ENCODE data around the gene AP5B1. TPM values are rescaled to one million over a fixed set of nuclear protein-coding genes. Genes with fewer than 3 reads are reported as not detected.

AP5B1 gene
- total and polyA plus RNA-seq, 2 experiments from 2014 or later: 3.1 to 16.1 TPM

GRCh38 chr11:65745049-65745448, 35.7 kb downstream of the AP5B1 start (continued):
- TF ChIP-seq ZNF114 (CRISPR knock-in tag; IDR thresholded peaks at IDR 0.05): no peak
- no peak for TF ChIP-seq CREB1 (CRISPR knock-in tag; IDR thresholded peaks at IDR 0.05; ENCODE audit: low read depth)
- TF ChIP-seq NANOG (IDR thresholded peaks at IDR 0.05; ENCODE audit: borderline replicate concordance): no peak
- TF ChIP-seq STAT1 (IDR thresholded peaks at IDR 0.05; ENCODE audit: unreplicated experiment): no peak
- TF ChIP-seq ZNF331 (CRISPR knock-in tag; IDR thresholded peaks at IDR 0.05; ENCODE audit: low read depth): no peak
- TF ChIP-seq ETS1 (IDR thresholded peaks at IDR 0.05): no peak
- TF ChIP-seq EZH2phosphoT487 (IDR thresholded peaks at IDR 0.05; ENCODE audit: unreplicated experiment): no peak

DNA sequence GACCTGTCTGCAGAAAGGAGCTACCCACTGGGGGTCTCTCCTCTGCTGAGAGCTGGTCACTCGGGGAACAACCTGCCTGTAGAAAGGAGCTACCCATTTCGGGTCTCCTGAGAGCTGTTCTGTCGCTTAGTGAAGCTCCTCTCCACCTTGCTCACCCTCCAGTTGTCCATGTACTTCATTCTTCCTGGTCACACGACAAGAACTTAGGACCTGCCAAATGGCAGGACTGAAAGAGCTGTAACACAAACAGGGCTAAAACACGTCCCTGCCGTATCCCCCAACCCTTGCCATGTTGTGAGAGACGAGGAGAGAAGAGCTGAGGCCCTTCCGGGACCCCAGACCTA, 36.1 kb downstream of the AP5B1 start:
- no peaks in the 10 kb centered on the region for H3K36me3 Mint-ChIP-seq (ENCODE audit: low read depth)
- Histone ChIP-seq H3K4me1 (ENCODE audit: insufficient read depth) (no peaks in the 10 kb centered on the region), H4K20me1 (replicated peaks; ENCODE audit: insufficient read depth) (no peaks in the 10 kb centered on the region), H3K27me3 (ENCODE audit: insufficient read depth) (peaks cover 5% of the 10 kb centered on the region; the same call in 1 of the 2 replicates), H3K36me3 (ENCODE audit: insufficient read depth) (no peaks in the 10 kb centered on the region), H2AFZ (no peak overlapping the region), H3K27ac (ENCODE audit: low read depth) (no peak overlapping the region), H3K79me2 (replicated peaks; ENCODE audit: insufficient read depth) (no peaks in the 10 kb centered on the region), H3F3A (replicated peaks; ENCODE audit: low read depth) (no peaks in the 10 kb centered on the region), H3K4me3 (no peak overlapping the region), H3K9me2 (ENCODE audit: insufficient read depth) (no peaks in the 10 kb centered on the region), H3K4me2 (no peak overlapping the region)
- no peaks in the 10 kb centered on the region; the same call in 2 of the 3 replicates for H3K4me1 Mint-ChIP-seq
- no peak overlapping the region for H3K27ac Mint-ChIP-seq
- DNase-seq (ENCODE audit: low spot score) (no peak), ATAC-seq (no peak)
- peaks cover 13% of the 10 kb centered on the region; the same call in 2 of the 3 replicates for H3K9me3 Mint-ChIP-seq
- no peak overlapping the region for H3K4me3 Mint-ChIP-seq
- TF ChIP-seq REST (IDR thresholded peaks at IDR 0.05; ENCODE audit: unreplicated experiment) (no peak), CTCF (conservative IDR thresholded peaks at IDR 0.05; ENCODE audit: low read depth in 2 of 2) (0 out of 4 replicates have a peak, but pooled peaks of 1 of the 2 experiments have one; percentile 3), EZH2phosphoT487 (IDR thresholded peaks at IDR 0.05; ENCODE audit: unreplicated experiment) (no peak)
- peaks cover 1% of the 10 kb centered on the region for H3K27me3 Mint-ChIP-seq (ENCODE audit: insufficient read depth, low read depth, poor library complexity)

Measured in GM23338 (cell line).